Measurements from ENCODE around the gene GMFB. TPM values are rescaled to one million over a fixed set of nuclear protein-coding genes. Genes with fewer than 3 reads are reported as not detected.

Gene GMFB
- total RNA-seq, 4 donors from 2014 or later: 15.9 to 23.0 (median 19.1) TPM

GRCh38 chr14:54515670-54516069 is 26.9 kb upstream of the GMFB start:
- intact Hi-C loops (cut with DNase I; ENCODE audit: low total_unique reads): no loop called here
- no peak for DNase-seq (ENCODE audit: low spot score in 2 of 2)
- no peak overlapping the region for H3K4me3 ChIP-seq (ENCODE audit: low read depth, poor library complexity, severe bottlenecking)
- TF ChIP-seq POLR2A (IDR thresholded peaks at IDR 0.05) (no peak), CTCF (IDR thresholded peaks at IDR 0.05) (no peak)
- 85 to 94% methylated on average over 1 of the region's 1 CpG for WGBS, 2 donors

DNA sequence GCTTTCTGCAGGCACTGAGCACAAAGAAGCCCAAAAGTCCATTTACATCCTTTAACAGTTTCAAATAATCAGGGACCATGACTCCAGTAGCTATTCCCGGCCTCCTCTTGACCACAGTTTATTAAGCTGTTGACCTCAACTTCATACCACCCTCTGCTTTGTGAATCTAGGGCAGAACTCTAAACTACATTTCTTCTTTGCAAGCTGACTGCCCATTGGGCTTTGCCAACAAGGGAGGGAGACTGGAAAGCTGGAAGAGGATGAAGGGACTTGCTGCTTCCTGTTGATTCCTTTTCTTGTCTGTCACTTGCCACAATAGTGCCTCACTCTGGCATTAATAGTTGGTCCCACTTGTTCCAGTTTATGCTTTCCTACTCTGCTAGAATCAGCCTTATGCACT is 23.6 kb upstream of the GMFB start:
- H3K4me3 ChIP-seq (ENCODE audit: low read depth, poor library complexity, severe bottlenecking): no peak overlapping the region
- 58 to 73% methylated on average over 1 of the region's 1 CpG for WGBS, 2 donors
- intact Hi-C loops (cut with DNase I; ENCODE audit: low total_unique reads): no loop called here
- TF ChIP-seq CTCF (IDR thresholded peaks at IDR 0.05) (no peak), POLR2A (IDR thresholded peaks at IDR 0.05) (no peak)
- no peak for DNase-seq (ENCODE audit: low spot score in 2 of 2)

DNA sequence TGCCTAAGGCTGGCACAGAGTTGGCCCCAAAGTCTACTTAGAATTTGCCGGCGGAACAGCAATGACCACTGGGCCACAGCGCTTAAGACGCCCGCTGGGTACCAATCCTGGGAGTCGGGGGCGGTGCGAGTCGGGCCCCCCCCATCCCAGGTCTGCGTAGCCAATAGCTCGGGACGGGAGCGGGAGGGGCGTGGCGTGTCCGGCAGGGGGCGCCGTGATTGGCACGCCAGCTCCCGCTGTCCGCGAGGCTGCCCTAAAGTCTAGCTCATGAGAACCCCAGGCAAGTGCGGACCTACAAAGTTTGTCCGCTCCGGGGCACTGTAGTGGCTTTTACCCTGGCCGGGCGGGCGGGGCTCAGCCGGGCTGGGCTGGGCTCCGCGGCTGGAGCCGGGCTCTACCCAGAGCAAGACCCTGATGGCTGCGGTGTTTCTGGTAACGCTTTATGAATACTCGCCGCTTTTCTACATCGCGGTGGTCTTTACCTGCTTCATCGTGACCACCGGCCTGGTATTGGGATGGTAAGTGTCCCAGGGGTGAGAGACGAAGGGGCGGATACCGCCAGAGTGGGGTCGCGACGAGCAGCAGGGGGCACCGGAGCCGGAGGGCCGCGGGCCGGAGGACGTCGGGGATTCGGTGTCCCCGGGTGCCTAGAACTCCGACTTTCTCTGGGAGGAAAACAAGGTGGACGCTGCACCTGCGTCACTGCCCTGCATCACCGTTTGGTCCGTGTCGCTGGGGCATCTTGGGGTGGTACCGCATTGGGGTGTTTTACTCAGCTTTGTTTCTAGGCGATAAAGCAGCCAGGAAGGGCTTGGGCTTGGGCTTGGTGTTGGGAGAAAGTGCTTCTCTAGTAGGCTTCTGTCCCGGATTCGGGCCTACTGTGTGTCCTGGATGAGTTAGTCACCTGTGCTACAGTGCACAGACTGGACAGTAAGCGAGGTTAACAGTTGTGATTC is 21.0 kb upstream of the GMFB start, which contains the start of gene CGRRF1:
Gene CGRRF1, plus strand, starts transcription at position 361 of the 956 bp plus-strand sequence. Its CDS starts 54 bp downstream, at position 415.
- intact Hi-C loops (cut with DNase I; ENCODE audit: low total_unique reads): no loop called here
- no peak for TF ChIP-seq POLR2A (IDR thresholded peaks at IDR 0.05)
- no peak for TF ChIP-seq CTCF (IDR thresholded peaks at IDR 0.05)
- peak within 1 kb of the TSS; percentile 76 for H3K4me3 ChIP-seq (ENCODE audit: low read depth, poor library complexity, severe bottlenecking)
- DNase-seq (ENCODE audit: low spot score in 2 of 2): peak; percentile 95 to 99
- WGBS, 2 donors: 0 to 2% methylated on average over 51 to 61 of the region's 66 CpGs

GRCh38 chr14:54503486-54503885 is 14.7 kb upstream of the GMFB start:
- intact Hi-C loops (cut with DNase I; ENCODE audit: low total_unique reads): no loop called here
- DNase-seq (ENCODE audit: low spot score in 2 of 2): no peak
- WGBS, 2 donors: 69 to 73% methylated on average over 3 of the region's 3 CpGs
- TF ChIP-seq POLR2A (IDR thresholded peaks at IDR 0.05) (no peak), CTCF (IDR thresholded peaks at IDR 0.05) (no peak)
- H3K4me3 ChIP-seq (ENCODE audit: low read depth, poor library complexity, severe bottlenecking): no peak overlapping the region

GRCh38 chr14:54502602-54503001 is 13.8 kb upstream of the GMFB start:
- WGBS, 2 donors: 77 to 83% methylated on average over 2 of the region's 2 CpGs
- intact Hi-C loops (cut with DNase I; ENCODE audit: low total_unique reads): no loop called here
- no peak for DNase-seq (ENCODE audit: low spot score in 2 of 2)

More at GRCh38 chr14:54502602-54503001, 13.8 kb upstream of the GMFB start:
- no peak for TF ChIP-seq CTCF (IDR thresholded peaks at IDR 0.05)
- TF ChIP-seq POLR2A (IDR thresholded peaks at IDR 0.05): no peak
- no peak overlapping the region for H3K4me3 ChIP-seq (ENCODE audit: low read depth, poor library complexity, severe bottlenecking)

All from lower leg skin (tissue), 4 donors.